Ovary (tissue), 3 donors: ENCODE measurements around the gene PRKG1.

ENCODE experiments used
- CTCF ChIP-seq, 3 donors: fragments of 450-650 bp in 2 of 3; fragments of 200-600 bp in 1 of 3; IDR thresholded peaks; one replicate each; pipeline versions ENCODE4 v1.5.1 to v1.8.0; 2016 to 2022; ENCODE audit warnings: antibody characterized with exemption in 3 of 3, mild to moderate bottlenecking in 1 of 3
- POLR2A ChIP-seq: fragments of 450-650 bp; IDR thresholded peaks from one replicate; pipeline ENCODE4 v1.6.1; 2017; ENCODE audit warnings: antibody characterized with exemption, mild to moderate bottlenecking, moderate library complexity
- donor health status: DM: no; HTN: no; CAD: no.

- TF ChIP-seq POLR2A: no peak
- no peak for TF ChIP-seq CTCF (IDR thresholded peaks at IDR 0.05)
Observed at GRCh38 chr10:51092402-51092801, 18.1 kb downstream of the PRKG1 start.
